OCI-LY1 (cell line): ENCODE data around the gene RIOK3.

ENCODE experiments used
- CTCF ChIP-seq: fragments of 200-600 bp; sonication (generic), shearing (Covaris generic); IDR thresholded peaks from 2 replicates; pipeline ENCODE4 v1.5.1; 2017; ENCODE audit warnings: mild to moderate bottlenecking, antibody characterized with exemption, low read length, moderate library complexity, mixed read lengths
- EZH2 ChIP-seq: fragments of 200-600 bp; sonication (generic), shearing (Covaris generic); IDR thresholded peaks from 2 replicates; pipeline ENCODE4 v1.8.0; 2017; ENCODE audit warnings: borderline replicate concordance, mixed run types, mild to moderate bottlenecking, antibody characterized with exemption, low read length, moderate library complexity, mixed read lengths

GRCh38 chr18:23506393-23506792 is 53.3 kb downstream of the RIOK3 start:
- TF ChIP-seq CTCF (no peak), EZH2 (no peak)
